ENCODE results near the gene HDGF. TPM values are rescaled to one million over a fixed set of nuclear protein-coding genes. Genes with fewer than 3 reads are reported as not detected.

HDGF gene
- total and polyA plus RNA-seq, 9 of the 15 experiments (the other 6 are each of a cell fraction or from before 2014, with no cell fraction given), result 38.8 to 601 (median 400) TPM

- Histone ChIP-seq H3K36me3 (ENCODE audit: control insufficient read depth, insufficient read depth, low read length) (peaks cover 99% of the 10 kb centered on the region), H4K20me1 (replicated peaks; ENCODE audit: control insufficient read depth, insufficient read depth, low read length) (peaks cover 14% of the 10 kb centered on the region; the same call in 1 of the 2 replicates), H3K79me2 (ENCODE audit: control insufficient read depth, insufficient read depth, low read length) (no peaks in the 10 kb centered on the region), H3K9me3 (replicated peaks; ENCODE audit: control insufficient read depth, insufficient read depth, low read depth, low read length) (no peaks in the 10 kb centered on the region), H3K4me2 (ENCODE audit: insufficient read depth, low read length) (no peak overlapping the region), H2AFZ (ENCODE audit: low read depth, low read length) (no peak overlapping the region), H3K9ac (ENCODE audit: insufficient read depth in 1 of 2, low read depth in 2 of 2, low read length in 2 of 2) (peak overlapping the region in 1 of 2 experiments; percentile 54; a peak in 1 of 4 replicates), H3K27ac (ENCODE audit: extremely low read depth, low read depth, low read length) (no peak overlapping the region), H3K4me1 (replicated peaks in 1 of 2; ENCODE audit: control insufficient read depth in 2 of 2, insufficient read depth in 2 of 2, low read length in 2 of 2) (no peaks in the 10 kb centered on the region), H3K4me3 (no peak overlapping the region), H3K9me1 (ENCODE audit: control insufficient read depth, insufficient read depth, low read length) (no peaks in the 10 kb centered on the region), H3K27me3 (ENCODE audit: control insufficient read depth in 2 of 2, insufficient read depth in 2 of 2, low read length in 2 of 2) (no peaks in the 10 kb centered on the region)
- ChIA-PET CTCF (ENCODE audit: low intra/inter-chr PET ratio) (interaction anchor here (0.9 to 2.2 kb wide), 7 partner anchors 43 to 125 kb away, joined by 3 to 18 read pairs (median 5); partner anchors contain the start of genes INSRR and NTRK1), POLR2A (interaction anchor here (0.6 to 2.7 kb wide), 8 partner anchors 8 to 108 kb away, joined by 3 to 8 read pairs (median 3); partner anchors contain the start of gene PRCC)
- 46% methylated on average over 8 of the region's 8 CpGs for WGBS (ENCODE audit: insufficient coverage, low coverage, missing lambda C conversion rate)
- DNase-seq (ENCODE audit: extremely low read depth in 1 of 4, low spot score in 3 of 4), result no peak
- intact Hi-C loops (cut with micrococcal nuclease) (loop anchor here (1.0 to 5.0 kb wide), 3 partner anchors 36 to 94 kb away; partner anchors contain the start of gene NTRK1), in situ Hi-C loops (cut with MboI) (no loop called here)
- BruUV-seq (replicated peaks), result no TSS peak
- FAIRE-seq, result no peak
- no peak for ATAC-seq
- TF ChIP-seq, protein P1, sequence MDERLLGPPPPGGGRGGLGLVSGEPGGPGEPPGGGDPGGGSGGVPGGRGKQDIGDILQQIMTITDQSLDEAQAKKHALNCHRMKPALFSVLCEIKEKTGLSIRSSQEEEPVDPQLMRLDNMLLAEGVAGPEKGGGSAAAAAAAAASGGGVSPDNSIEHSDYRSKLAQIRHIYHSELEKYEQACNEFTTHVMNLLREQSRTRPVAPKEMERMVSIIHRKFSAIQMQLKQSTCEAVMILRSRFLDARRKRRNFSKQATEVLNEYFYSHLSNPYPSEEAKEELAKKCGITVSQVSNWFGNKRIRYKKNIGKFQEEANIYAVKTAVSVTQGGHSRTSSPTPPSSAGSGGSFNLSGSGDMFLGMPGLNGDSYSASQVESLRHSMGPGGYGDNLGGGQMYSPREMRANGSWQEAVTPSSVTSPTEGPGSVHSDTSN (CRISPR knock-in tag; IDR thresholded peaks at IDR 0.05; ENCODE audit: low read depth), result no peak
- TF ChIP-seq, protein P1 (tag; conservative IDR thresholded peaks at IDR 0.05; ENCODE audit: low read depth), result peak; percentile 76
- TF ChIP-seq PKNOX1 (IDR thresholded peaks at IDR 0.05), result peak; percentile 45; the same call in 1 of the 2 replicates
- TF ChIP-seq ZBTB17 (CRISPR knock-in tag; IDR thresholded peaks at IDR 0.05), result no peak
- TF ChIP-seq MEIS2 (IDR thresholded peaks at IDR 0.05; ENCODE audit: partially characterized antibody), result peak; percentile 60
- no peak for TF ChIP-seq ZBTB9 (CRISPR knock-in tag; IDR thresholded peaks at IDR 0.05)
- no peak for TF ChIP-seq CEBPG (CRISPR knock-in tag; IDR thresholded peaks at IDR 0.05)
- peak in 1 of 2 experiments; percentile 30; a peak in 2 of 4 replicates for TF ChIP-seq CEBPG (tag; conservative IDR thresholded peaks at IDR 0.05 in 1 of 2, IDR thresholded peaks at IDR 0.05 in 1 of 2)
- peak; percentile 78 for TF ChIP-seq CEBPB (tag; IDR thresholded peaks at IDR 0.05)
These were observed 45.0 kb upstream of the HDGF start for GRCh38 chr1:156796340-156797097.

Measured in K562 (cell line).